Measurements from ENCODE around the gene APBB2. TPM values are rescaled to one million over a fixed set of nuclear protein-coding genes. Genes with fewer than 3 reads are reported as not detected.

Gene APBB2
- polyA plus RNA-seq, 3 donors: 0.15 to 0.33 TPM; not detected in 1

DNA sequence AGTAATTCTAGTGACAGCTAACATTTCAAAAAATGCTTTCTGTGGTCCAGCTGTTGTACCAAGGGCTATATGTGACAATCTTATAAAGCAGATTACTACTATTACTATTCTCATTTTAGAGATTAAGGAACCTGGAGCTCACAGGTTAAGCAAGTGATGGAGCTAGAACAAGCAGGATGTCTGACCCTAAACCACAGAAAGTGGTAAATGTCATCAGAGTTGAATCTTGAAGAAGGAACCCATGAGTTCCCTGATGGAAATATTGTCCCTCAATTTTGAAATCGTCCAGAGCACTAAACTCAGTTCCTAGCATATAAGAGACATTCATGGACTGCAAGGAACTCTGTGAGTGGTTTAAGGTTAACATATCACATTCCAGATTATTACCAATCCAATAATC, 214.0 kb downstream of the APBB2 start:
- intact Hi-C loops (cut with micrococcal nuclease): no loop called here
- Histone ChIP-seq H3K36me3 (replicated peaks in 1 of 2; ENCODE audit: control insufficient read depth in 1 of 2, insufficient read depth in 2 of 2, low read length in 2 of 2) (no peaks in the 10 kb centered on the region), H3K9me3 (replicated peaks in 1 of 2; ENCODE audit: control insufficient read depth in 1 of 2, insufficient read depth in 1 of 2, low read length in 2 of 2) (no peaks in the 10 kb centered on the region), H3K27me3 (ENCODE audit: control insufficient read depth in 2 of 2, insufficient read depth in 2 of 2, low read length in 2 of 2) (no peaks in the 10 kb centered on the region), H3K4me2 (replicated peaks; ENCODE audit: extremely low read depth, low read length, poor library complexity, severe bottlenecking) (no peak overlapping the region), H4K20me1 (ENCODE audit: insufficient read depth, low read length) (no peaks in the 10 kb centered on the region), H3K4me1 (ENCODE audit: control insufficient read depth in 1 of 2, insufficient read depth in 2 of 2, low read length in 2 of 2) (peaks cover 16 to 34% of the 10 kb centered on the region in 2 donors), H3K79me2 (ENCODE audit: insufficient read depth, low read length) (no peaks in the 10 kb centered on the region), H3K4me3 (replicated peaks in 1 of 3; ENCODE audit: low read depth in 2 of 3, low read length in 3 of 3) (no peak overlapping the region), H3K9ac (ENCODE audit: insufficient read depth, low read length, poor library complexity, severe bottlenecking) (no peak overlapping the region), H2AFZ (ENCODE audit: insufficient read depth, low read depth, low read length, poor library complexity, severe bottlenecking) (no peak overlapping the region), H3K27ac (ENCODE audit: low read depth in 1 of 2, low read length in 2 of 2) (no peak overlapping the region)
- peaks cover 0 to 7% (median 5%) of the 10 kb centered on the region in 7 donors for H3K9me3 Mint-ChIP-seq
- no CpG with 5 or more reads among the region's 1 CpG for WGBS (ENCODE audit: insufficient coverage)
- H3K4me1 Mint-ChIP-seq: peaks cover 42% of the 10 kb centered on the region
- H3K27ac Mint-ChIP-seq: peak overlapping the region in 4 of 7 donors; percentile 59 to 92 (median 88)
- no peaks in the 10 kb centered on the region for H3K27me3 Mint-ChIP-seq (ENCODE audit: low read depth in 3 of 3)
- peaks cover 0 to 5% of the 10 kb centered on the region in 2 donors for H3K36me3 Mint-ChIP-seq
- DNase-seq: peak in 2 of 3 donors; percentile 31 to 65
- H3K4me3 Mint-ChIP-seq: no peak overlapping the region
- TF ChIP-seq, protein P1, sequence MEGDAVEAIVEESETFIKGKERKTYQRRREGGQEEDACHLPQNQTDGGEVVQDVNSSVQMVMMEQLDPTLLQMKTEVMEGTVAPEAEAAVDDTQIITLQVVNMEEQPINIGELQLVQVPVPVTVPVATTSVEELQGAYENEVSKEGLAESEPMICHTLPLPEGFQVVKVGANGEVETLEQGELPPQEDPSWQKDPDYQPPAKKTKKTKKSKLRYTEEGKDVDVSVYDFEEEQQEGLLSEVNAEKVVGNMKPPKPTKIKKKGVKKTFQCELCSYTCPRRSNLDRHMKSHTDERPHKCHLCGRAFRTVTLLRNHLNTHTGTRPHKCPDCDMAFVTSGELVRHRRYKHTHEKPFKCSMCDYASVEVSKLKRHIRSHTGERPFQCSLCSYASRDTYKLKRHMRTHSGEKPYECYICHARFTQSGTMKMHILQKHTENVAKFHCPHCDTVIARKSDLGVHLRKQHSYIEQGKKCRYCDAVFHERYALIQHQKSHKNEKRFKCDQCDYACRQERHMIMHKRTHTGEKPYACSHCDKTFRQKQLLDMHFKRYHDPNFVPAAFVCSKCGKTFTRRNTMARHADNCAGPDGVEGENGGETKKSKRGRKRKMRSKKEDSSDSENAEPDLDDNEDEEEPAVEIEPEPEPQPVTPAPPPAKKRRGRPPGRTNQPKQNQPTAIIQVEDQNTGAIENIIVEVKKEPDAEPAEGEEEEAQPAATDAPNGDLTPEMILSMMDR (IDR thresholded peaks at IDR 0.05): no peak

DNA sequence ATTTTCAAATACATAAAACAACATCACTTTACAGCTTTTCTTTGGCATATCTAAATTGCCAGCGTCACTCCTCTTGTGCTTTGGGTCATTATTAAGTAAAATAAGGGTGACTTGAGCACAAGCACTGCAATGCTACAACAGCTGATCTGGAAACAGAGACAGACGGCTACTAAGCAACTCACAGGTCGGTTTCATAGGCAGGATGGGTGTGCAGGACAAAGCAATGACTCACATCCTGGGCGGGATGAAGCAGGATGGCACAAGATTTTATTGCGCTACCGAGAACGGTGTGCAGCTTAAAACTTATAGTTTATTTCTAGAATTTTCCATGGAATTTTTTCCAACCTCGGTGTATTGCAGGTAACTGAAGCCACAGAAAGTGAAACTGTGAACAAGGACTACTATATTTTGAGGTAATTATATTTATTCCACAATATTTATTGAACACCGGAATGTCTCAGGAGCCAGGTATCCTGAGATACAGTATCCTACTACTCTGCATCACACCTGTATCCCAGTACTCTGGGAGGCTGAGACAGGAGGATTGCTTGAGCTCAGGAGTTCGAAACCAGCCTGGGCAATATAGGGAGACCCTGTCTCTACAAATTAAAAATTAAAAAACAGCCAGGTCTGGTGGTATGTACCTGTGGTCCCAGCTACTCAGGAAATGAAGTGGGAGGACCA, 215.5 kb downstream of the APBB2 start:
- Histone ChIP-seq H3K27me3 (ENCODE audit: control insufficient read depth in 2 of 2, insufficient read depth in 2 of 2, low read length in 2 of 2) (no peaks in the 10 kb centered on the region), H3K9me3 (replicated peaks in 1 of 2; ENCODE audit: control insufficient read depth in 1 of 2, insufficient read depth in 1 of 2, low read length in 2 of 2) (no peaks in the 10 kb centered on the region), H3K4me1 (ENCODE audit: control insufficient read depth in 1 of 2, insufficient read depth in 2 of 2, low read length in 2 of 2) (peaks cover 17 to 38% of the 10 kb centered on the region in 2 donors), H3K4me2 (replicated peaks; ENCODE audit: extremely low read depth, low read length, poor library complexity, severe bottlenecking) (peak overlapping the region; percentile 37), H3K4me3 (replicated peaks in 1 of 3; ENCODE audit: low read depth in 2 of 3, low read length in 3 of 3) (peak overlapping the region in 1 of 3 experiments; percentile 24), H3K27ac (ENCODE audit: low read depth in 1 of 2, low read length in 2 of 2) (peak overlapping the region in 1 of 2 donors; percentile 71), H2AFZ (ENCODE audit: insufficient read depth, low read depth, low read length, poor library complexity, severe bottlenecking) (no peak overlapping the region), H3K9ac (ENCODE audit: insufficient read depth, low read length, poor library complexity, severe bottlenecking) (no peak overlapping the region), H3K79me2 (ENCODE audit: insufficient read depth, low read length) (no peaks in the 10 kb centered on the region), H4K20me1 (ENCODE audit: insufficient read depth, low read length) (no peaks in the 10 kb centered on the region), H3K36me3 (replicated peaks in 1 of 2; ENCODE audit: control insufficient read depth in 1 of 2, insufficient read depth in 2 of 2, low read length in 2 of 2) (no peaks in the 10 kb centered on the region)
- intact Hi-C loops (cut with micrococcal nuclease): no loop called here
- DNase-seq: peak; percentile 68 to 81 (median 73)
- Mint-ChIP-seq H3K4me1 (peaks cover 50% of the 10 kb centered on the region), H3K36me3 (peaks cover 0 to 5% of the 10 kb centered on the region in 2 donors), H3K4me3 (peak overlapping the region; percentile 11 to 20), H3K9me3 (peaks cover 0 to 7% (median 5%) of the 10 kb centered on the region in 7 donors), H3K27ac (peak overlapping the region in 6 of 7 donors; percentile 13 to 93 (median 86)), H3K27me3 (ENCODE audit: low read depth in 3 of 3) (no peaks in the 10 kb centered on the region)
- WGBS (ENCODE audit: insufficient coverage): 47% methylated on average over 2 of the region's 10 CpGs
- TF ChIP-seq, protein P1 (IDR thresholded peaks at IDR 0.05): no peak
